H9 (cell line): ENCODE data around the gene INTS15. TPM values are rescaled to one million over a fixed set of nuclear protein-coding genes. Genes with fewer than 3 reads are reported as not detected.

Experiments
- DNase-seq: peaks from one replicate; pipeline ENCODE4 v3.0.0-alpha.2; 2017
- H2AFZ ChIP-seq: one replicate; pipeline ENCODE4 v1.6.1; 2013; ENCODE audit warnings: mild to moderate bottlenecking, low read length, control low read depth, moderate library complexity
- H2AK5ac ChIP-seq: 2 replicates; pipeline ENCODE4 v1.6.1; 2013; ENCODE audit warnings: low read length, control low read depth, mixed read lengths; ENCODE audit not compliant: insufficient read length
- H2BK120ac ChIP-seq: one replicate; pipeline ENCODE4 v1.6.1; 2013; ENCODE audit warnings: low read depth, mild to moderate bottlenecking, low read length, control low read depth, inconsistent platforms; ENCODE audit not compliant: poor library complexity, severe bottlenecking
- H2BK12ac ChIP-seq: 2 replicates; pipeline ENCODE4 v1.6.1; 2013; ENCODE audit warnings: low read length, control low read depth, mixed read lengths, low read depth; ENCODE audit not compliant: insufficient read length
- H2BK15ac ChIP-seq: 2 replicates; pipeline ENCODE4 v1.6.1; 2013; ENCODE audit warnings: low read depth, low read length, control low read depth
- H2BK20ac ChIP-seq: one replicate; pipeline ENCODE4 v1.6.1; 2013; ENCODE audit warnings: low read depth, mild to moderate bottlenecking, low read length, control low read depth, inconsistent platforms; ENCODE audit not compliant: poor library complexity, severe bottlenecking
- H2BK5ac ChIP-seq: 2 replicates; pipeline ENCODE4 v1.6.1; 2013; ENCODE audit warnings: low read length, control low read depth, mixed read lengths; ENCODE audit not compliant: insufficient read length
- H3K14ac ChIP-seq: 2 replicates; pipeline ENCODE4 v1.6.1; 2013; ENCODE audit warnings: low read length, control low read depth; ENCODE audit not compliant: insufficient read depth
- H3K18ac ChIP-seq: 2 replicates; pipeline ENCODE4 v1.6.1; 2013; ENCODE audit warnings: low read depth, mild to moderate bottlenecking, mixed read lengths, low read length, control low read depth; ENCODE audit not compliant: insufficient read length
- H3K23ac ChIP-seq: 2 replicates; pipeline ENCODE4 v1.6.1; 2013; ENCODE audit warnings: low read length, control low read depth, mixed read lengths, low read depth; ENCODE audit not compliant: insufficient read length
- H3K23me2 ChIP-seq: 2 replicates; pipeline ENCODE4 v1.6.1; 2013; ENCODE audit warnings: low read depth, mild to moderate bottlenecking, mixed read lengths, low read length, control low read depth; ENCODE audit not compliant: insufficient read length, poor library complexity, severe bottlenecking
- H3K27ac ChIP-seq: 2 replicates; pipeline ENCODE4 v1.5.1; 2013; ENCODE audit warnings: low read length, control low read depth, mixed read lengths, low read depth; ENCODE audit not compliant: insufficient read length
- H3K27me3 ChIP-seq: 2 replicates; pipeline ENCODE4 v1.6.1; 2013; ENCODE audit warnings: low read length, control low read depth, inconsistent platforms; ENCODE audit not compliant: insufficient read depth
- H3K4ac ChIP-seq: 2 replicates; pipeline ENCODE4 v1.6.1; 2013; ENCODE audit warnings: low read depth, mild to moderate bottlenecking, control low read depth, inconsistent platforms, low read length, moderate library complexity
- H3K4me1 ChIP-seq: 2 replicates; pipeline ENCODE4 v1.6.1; 2013; ENCODE audit warnings: low read length, control low read depth, inconsistent platforms; ENCODE audit not compliant: insufficient read depth
- H3K4me2 ChIP-seq: 2 replicates; pipeline ENCODE4 v1.6.1; 2013; ENCODE audit warnings: low read length, control low read depth, mixed read lengths; ENCODE audit not compliant: insufficient read length, insufficient read depth
- H3K56ac ChIP-seq: 2 replicates; pipeline ENCODE4 v1.6.1; 2013; ENCODE audit warnings: low read depth, mild to moderate bottlenecking, mixed read lengths, low read length, control low read depth; ENCODE audit not compliant: insufficient read length
- H3K79me1 ChIP-seq: 2 replicates; pipeline ENCODE4 v1.6.1; 2013; ENCODE audit warnings: low read depth, mild to moderate bottlenecking, moderate library complexity, low read length, control low read depth, inconsistent platforms; ENCODE audit not compliant: insufficient read depth, poor library complexity, severe bottlenecking
- H3K79me2 ChIP-seq: 2 replicates; pipeline ENCODE4 v1.6.1; 2013; ENCODE audit warnings: low read length, control low read depth, inconsistent platforms; ENCODE audit not compliant: insufficient read depth
- H3K9ac ChIP-seq: 2 replicates; pipeline ENCODE4 v1.6.1; 2013; ENCODE audit warnings: low read length, control low read depth, mixed read lengths; ENCODE audit not compliant: insufficient read length; ENCODE audit errors: extremely low read depth
- H3K9me3 ChIP-seq: one replicate; pipeline ENCODE4 v1.6.1; 2013; ENCODE audit warnings: low read depth, low read length, inconsistent platforms; ENCODE audit not compliant: control insufficient read depth
- H3T11ph ChIP-seq: one replicate; pipeline ENCODE4 v1.6.1; 2013; ENCODE audit warnings: mild to moderate bottlenecking, low read length, control low read depth, inconsistent platforms
- H4K20me1 ChIP-seq: one replicate; pipeline ENCODE4 v1.6.1; 2013; ENCODE audit not compliant: control insufficient read depth, insufficient read length, insufficient read depth
- H4K5ac ChIP-seq: 2 replicates; pipeline ENCODE4 v1.6.1; 2013; ENCODE audit warnings: low read depth, mild to moderate bottlenecking, mixed read lengths, low read length, control low read depth; ENCODE audit not compliant: insufficient read length
- H4K8ac ChIP-seq: replicated peaks from 2 replicates; pipeline ENCODE4 v1.6.1; 2013; ENCODE audit warnings: low read length, control low read depth, mixed read lengths, low read depth; ENCODE audit not compliant: insufficient read length
- H4K91ac ChIP-seq: 2 replicates; pipeline ENCODE4 v1.6.1; 2013; ENCODE audit warnings: low read depth, mild to moderate bottlenecking, moderate library complexity, mixed read lengths, low read length, control low read depth; ENCODE audit not compliant: insufficient read length
- H3K27ac Mint-ChIP-seq, 3 experiments: 2 replicates in 2 of 3; 3 replicates in 1 of 3; pipeline ENCODE4 v1.8.0; 2020 to 2021; ENCODE audit warnings: mixed read lengths in 3 of 3, mild to moderate bottlenecking in 1 of 3, moderate library complexity in 1 of 3
- H3K27me3 Mint-ChIP-seq: 2 replicates; pipeline ENCODE4 v1.8.0; 2021; ENCODE audit warnings: low read depth, mild to moderate bottlenecking, moderate library complexity, mixed read lengths
- H3K36me3 Mint-ChIP-seq, 3 experiments: 2 replicates in 2 of 3; 3 replicates in 1 of 3; pipeline ENCODE4 v1.8.0; 2020 to 2021; ENCODE audit warnings: low read depth in 3 of 3, mixed read lengths in 3 of 3; ENCODE audit not compliant: insufficient read depth in 1 of 3
- H3K4me1 Mint-ChIP-seq, 2 experiments: 2 replicates each; pipeline ENCODE4 v1.8.0; 2020; ENCODE audit warnings: mixed read lengths in 2 of 2
- H3K4me3 Mint-ChIP-seq, 2 experiments: 2 replicates in 1 of 2; 3 replicates in 1 of 2; pipeline ENCODE4 v1.8.0; 2020 to 2021; ENCODE audit warnings: mild to moderate bottlenecking in 2 of 2, mixed read lengths in 2 of 2, moderate library complexity in 1 of 2
- H3K9me3 Mint-ChIP-seq, 2 experiments: 2 replicates in 1 of 2; 3 replicates in 1 of 2; pipeline ENCODE4 v1.8.0; 2020; ENCODE audit warnings: mild to moderate bottlenecking in 2 of 2, mixed read lengths in 2 of 2, moderate library complexity in 1 of 2
- WGBS: extraction: QIAGEN DNeasy Blood & Tissue Kit; methylation state at CpG from one replicate; pipeline ENCODE4 v1.1.7; 2013; ENCODE audit warnings: missing lambda C conversion rate, low lambda C conversion rate, mixed read lengths; ENCODE audit not compliant: insufficient read length; ENCODE audit errors: extremely low coverage; 5-methylcytosine and 5-hydroxymethylcytosine counted together
- total RNA-seq: library from RNA; stranded (reverse); gene quantifications from 2 replicates; pipeline ENCODE4 v1.2.1, GENCODE V29; 2021
- TF ChIP-seq, protein P1 (sequence below): fragments of 200-600 bp; sonication (generic); conservative IDR thresholded peaks from 3 replicates; pipeline ENCODE4 v1.8.0; 2021; ENCODE audit warnings: antibody characterized with exemption, mild to moderate bottlenecking

Gene INTS15
- total RNA-seq, 1 experiment from 2014 or later = 42.9 TPM

DNA sequence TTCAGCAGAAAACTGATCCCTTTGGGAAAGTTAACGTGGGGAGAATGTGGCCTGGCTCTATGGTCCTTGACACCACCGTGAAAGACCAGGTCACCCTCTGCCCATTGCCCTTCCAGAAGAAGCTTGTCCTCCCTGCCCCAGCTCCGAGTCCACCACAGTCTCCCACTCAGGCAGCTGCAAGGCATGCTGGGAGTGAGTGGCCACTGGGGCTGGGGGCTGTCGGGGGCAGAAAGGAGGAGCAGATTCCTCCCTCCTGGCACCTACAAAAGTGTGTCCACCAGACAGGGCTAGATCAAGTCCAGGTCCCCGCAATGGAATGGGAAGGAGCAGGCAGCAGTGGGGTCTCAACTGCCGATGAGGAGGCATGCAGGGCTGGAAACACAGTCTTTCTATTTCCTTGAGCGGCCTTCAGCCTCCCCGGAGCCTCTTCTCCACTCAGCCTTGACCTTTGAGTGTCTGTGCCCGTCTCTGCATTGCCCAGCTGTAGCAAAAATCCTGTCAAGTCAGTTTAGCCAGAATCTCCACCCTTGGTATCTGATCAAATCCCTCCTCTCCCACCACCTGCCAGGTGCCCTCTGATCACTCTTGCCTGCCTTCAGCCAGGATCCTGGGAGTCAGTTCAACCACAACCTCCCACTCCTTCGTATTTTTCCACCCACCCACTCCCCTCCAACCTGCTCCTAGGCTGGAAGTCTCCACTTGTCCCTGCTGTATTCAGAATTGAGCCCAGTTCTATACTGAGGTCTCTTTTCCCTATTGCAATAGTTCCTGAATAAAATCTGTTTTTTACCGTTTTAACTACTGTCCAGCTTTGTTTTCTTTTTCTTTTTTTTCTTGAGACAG lies 40.4 kb downstream of the INTS15 start:
- H2BK15ac ChIP-seq = no peak overlapping the region
- no peak overlapping the region for H2BK5ac ChIP-seq
- TF ChIP-seq, protein P1, sequence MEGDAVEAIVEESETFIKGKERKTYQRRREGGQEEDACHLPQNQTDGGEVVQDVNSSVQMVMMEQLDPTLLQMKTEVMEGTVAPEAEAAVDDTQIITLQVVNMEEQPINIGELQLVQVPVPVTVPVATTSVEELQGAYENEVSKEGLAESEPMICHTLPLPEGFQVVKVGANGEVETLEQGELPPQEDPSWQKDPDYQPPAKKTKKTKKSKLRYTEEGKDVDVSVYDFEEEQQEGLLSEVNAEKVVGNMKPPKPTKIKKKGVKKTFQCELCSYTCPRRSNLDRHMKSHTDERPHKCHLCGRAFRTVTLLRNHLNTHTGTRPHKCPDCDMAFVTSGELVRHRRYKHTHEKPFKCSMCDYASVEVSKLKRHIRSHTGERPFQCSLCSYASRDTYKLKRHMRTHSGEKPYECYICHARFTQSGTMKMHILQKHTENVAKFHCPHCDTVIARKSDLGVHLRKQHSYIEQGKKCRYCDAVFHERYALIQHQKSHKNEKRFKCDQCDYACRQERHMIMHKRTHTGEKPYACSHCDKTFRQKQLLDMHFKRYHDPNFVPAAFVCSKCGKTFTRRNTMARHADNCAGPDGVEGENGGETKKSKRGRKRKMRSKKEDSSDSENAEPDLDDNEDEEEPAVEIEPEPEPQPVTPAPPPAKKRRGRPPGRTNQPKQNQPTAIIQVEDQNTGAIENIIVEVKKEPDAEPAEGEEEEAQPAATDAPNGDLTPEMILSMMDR = no peak
- DNase-seq = no peak
- Mint-ChIP-seq H3K27ac (no peak overlapping the region), H3K27me3 (0 out of 2 replicates have a peak, but pooled peaks cover 1% of the 10 kb centered on the region), H3K9me3 (no peaks in the 10 kb centered on the region; a peak in 1 of 5 replicates), H3K4me1 (no peaks in the 10 kb centered on the region; a peak in 1 of 4 replicates), H3K36me3 (no peaks in the 10 kb centered on the region), H3K4me3 (no peak overlapping the region)
- no peak overlapping the region for H2BK12ac ChIP-seq
- H3K23ac ChIP-seq = no peak overlapping the region
- no peak overlapping the region for H2AFZ ChIP-seq
- H3K14ac ChIP-seq = no peak overlapping the region
- no peak overlapping the region for H3T11ph ChIP-seq
- H3K18ac ChIP-seq = no peak overlapping the region
- no peaks in the 10 kb centered on the region for H4K20me1 ChIP-seq
- no peaks in the 10 kb centered on the region for H3K4me1 ChIP-seq
- H3K9ac ChIP-seq = no peak overlapping the region
- H3K56ac ChIP-seq = no peak overlapping the region
- no peak overlapping the region for H3K4me2 ChIP-seq
- no peak overlapping the region for H3K4ac ChIP-seq
- H3K79me1 ChIP-seq = no peaks in the 10 kb centered on the region
- H4K91ac ChIP-seq = no peak overlapping the region
- WGBS = no CpG with 5 or more reads among the region's 11 CpGs
- no peaks in the 10 kb centered on the region for H3K79me2 ChIP-seq
- H3K27me3 ChIP-seq = no peaks in the 10 kb centered on the region
- H4K8ac ChIP-seq = no peak overlapping the region
- H2BK20ac ChIP-seq = no peak overlapping the region
- no peaks in the 10 kb centered on the region for H3K9me3 ChIP-seq
- no peak overlapping the region for H4K5ac ChIP-seq
- no peak overlapping the region for H3K27ac ChIP-seq
- no peak overlapping the region for H2AK5ac ChIP-seq
- no peak overlapping the region for H2BK120ac ChIP-seq
- H3K23me2 ChIP-seq = no peaks in the 10 kb centered on the region
